K562 (cell line): ENCODE measurements around the gene TBRG1. TPM values are rescaled to one million over a fixed set of nuclear protein-coding genes. Genes with fewer than 3 reads are reported as not detected.
A peak's percentile ranks its signal among the peaks of the same experiment; 100 is the strongest.

Experiments
- ATAC-seq: fragments of 200-7000 bp; cut with Tn5 transposase; 3 replicates; pipeline ENCODE4 v1.9.1; 2020; ENCODE audit warnings: moderate library complexity
- BruUV-seq: library from RNA; stranded (reverse); fragments of 400-500 nt; replicated peaks from 2 replicates; lab custom pipeline; 2021; lab: Mats Ljungman, UMichigan
- CTCF ChIA-PET: fragments of 300-600 bp; formaldehyde crosslinking; extraction: SDS; loops from one replicate; lab custom pipeline; 2021; ENCODE audit warnings: low intra/inter-chr PET ratio; lab: Yijun Ruan, JAX
- POLR2A ChIA-PET: fragments of 300-600, 350-650 bp; sonication (Branson Sonifier 250); formaldehyde crosslinking; extraction: SDS; loops from one replicate; lab custom pipeline; 2021; ENCODE audit warnings: antibody characterized with exemption, inconsistent platforms; lab: Yijun Ruan, JAX
- DNase-seq, 4 experiments: peaks; one replicate each; pipeline versions ENCODE4 v3.0.0 to v3.0.0-alpha.2; 2011 to 2018; ENCODE audit warnings: low spot score in 3 of 4, mixed read lengths in 3 of 4; ENCODE audit errors: extremely low read depth in 1 of 4
- FAIRE-seq: peaks from 2 replicates; lab custom pipeline; 2011; peaks lifted over from hg19 to GRCh38; lab: Jason Lieb, UNC
- H2AFZ ChIP-seq: 2 replicates; pipeline ENCODE4 v1.6.0; 2011; ENCODE audit warnings: low read depth, low read length, control low read depth, inconsistent platforms
- H3K27ac ChIP-seq: fragments of 200-600 bp; 3 replicates; pipeline ENCODE4 v1.8.0; 2011; ENCODE audit warnings: low read depth, mild to moderate bottlenecking, control low read depth, inconsistent platforms, low read length, moderate library complexity, mixed read lengths; ENCODE audit errors: extremely low read depth
- H3K27me3 ChIP-seq, 2 experiments: fragments of 300-600 bp in 1 of 2; 2 replicates in 1 of 2; 3 replicates in 1 of 2; pipeline versions ENCODE4 v1.6.0 to v1.8.0; 2011; ENCODE audit warnings: inconsistent platforms in 2 of 2, low read length in 2 of 2, mild to moderate bottlenecking in 1 of 2, mixed read lengths in 1 of 2, moderate library complexity in 1 of 2; ENCODE audit not compliant: control insufficient read depth in 2 of 2, insufficient read depth in 2 of 2
- H3K36me3 ChIP-seq: fragments of 300-600 bp; 3 replicates; pipeline ENCODE4 v1.8.0; 2011; ENCODE audit warnings: mild to moderate bottlenecking, low read length, inconsistent platforms; ENCODE audit not compliant: control insufficient read depth, insufficient read depth
- H3K4me1 ChIP-seq, 2 experiments: fragments of 200-600 bp in 1 of 2; replicated peaks in 1 of 2; 2 replicates in 1 of 2; 3 replicates in 1 of 2; pipeline versions ENCODE4 v1.5.1 to v1.8.0; 2011; ENCODE audit warnings: inconsistent platforms in 2 of 2, low read length in 2 of 2, mild to moderate bottlenecking in 1 of 2, mixed read lengths in 1 of 2, moderate library complexity in 1 of 2; ENCODE audit not compliant: control insufficient read depth in 2 of 2, insufficient read depth in 2 of 2
- H3K4me2 ChIP-seq: 2 replicates; pipeline ENCODE4 v1.6.1; 2011; ENCODE audit warnings: low read length, control low read depth, inconsistent platforms, mixed read lengths; ENCODE audit not compliant: insufficient read depth
- H3K4me3 ChIP-seq: fragments of 200-600 bp; sonication (generic), shearing (Covaris generic); 2 replicates; pipeline ENCODE4 v1.5.1; 2016; ENCODE audit warnings: control low read depth, inconsistent platforms
- H3K79me2 ChIP-seq: fragments of 200-600 bp; 3 replicates; pipeline ENCODE4 v1.8.0; 2011; ENCODE audit warnings: low read length, inconsistent platforms; ENCODE audit not compliant: control insufficient read depth, insufficient read depth
- H3K9ac ChIP-seq, 2 experiments: 2 replicates each; pipeline versions ENCODE4 v1.6.0 to v1.6.1; 2011; ENCODE audit warnings: low read depth in 2 of 2, low read length in 2 of 2, control low read depth in 1 of 2, inconsistent platforms in 1 of 2, mild to moderate bottlenecking in 1 of 2, mixed read lengths in 1 of 2; ENCODE audit not compliant: insufficient read depth in 1 of 2
- H3K9me1 ChIP-seq: one replicate; pipeline ENCODE4 v1.6.0; 2011; ENCODE audit warnings: inconsistent platforms, mild to moderate bottlenecking, low read length, moderate library complexity; ENCODE audit not compliant: control insufficient read depth, insufficient read depth
- H3K9me3 ChIP-seq: replicated peaks from 2 replicates; pipeline ENCODE4 v1.5.1; 2011; ENCODE audit warnings: low read depth, low read length, inconsistent platforms; ENCODE audit not compliant: control insufficient read depth, insufficient read depth
- H4K20me1 ChIP-seq: replicated peaks from 2 replicates; pipeline ENCODE4 v1.6.1; 2011; ENCODE audit warnings: low read length, inconsistent platforms, mixed read lengths; ENCODE audit not compliant: control insufficient read depth, insufficient read depth
- ARID2 ChIP-seq: fragments of 450-650 bp; IDR thresholded peaks from 2 replicates; pipeline ENCODE4 v1.6.1; 2017; ENCODE audit warnings: antibody characterized with exemption, mild to moderate bottlenecking
- CREB1 ChIP-seq, 2 experiments: sonication (generic) in 1 of 2; formaldehyde crosslinking in 1 of 2; IDR thresholded peaks; 2 replicates each; pipeline versions ENCODE4 v1.6.1 to v1.8.0; 2012 to 2022; ENCODE audit warnings: inconsistent platforms in 1 of 2, mild to moderate bottlenecking in 1 of 2, missing genetic modification reagents in 1 of 2, moderate library complexity in 1 of 2
- CTBP1 ChIP-seq: fragments of 450-650 bp; IDR thresholded peaks from 2 replicates; pipeline ENCODE4 v1.6.1; 2016; ENCODE audit warnings: borderline replicate concordance
- DPF2 ChIP-seq: fragments of 450-650 bp; IDR thresholded peaks from 2 replicates; pipeline ENCODE4 v1.6.1; 2016
- EZH2 ChIP-seq: IDR thresholded peaks from 2 replicates; pipeline ENCODE4 v1.6.1; 2012; ENCODE audit warnings: low read depth, mild to moderate bottlenecking, inconsistent platforms, low read length, borderline replicate concordance
- FOS ChIP-seq: IDR thresholded peaks from 3 replicates; pipeline ENCODE4 v1.6.1; 2011; ENCODE audit not compliant: insufficient read length; ENCODE audit errors: extremely low read depth
- GABPA ChIP-seq: fragments of 200-800 bp; sonication (Bioruptor generic); conservative IDR thresholded peaks from 2 replicates; pipeline ENCODE4 v1.6.1; 2016; ENCODE audit warnings: low read depth, missing genetic modification characterization, missing compliant biosample characterization
- GABPB1 ChIP-seq: sonication (generic); formaldehyde crosslinking; IDR thresholded peaks from 2 replicates; pipeline ENCODE4 v1.8.0; 2022; ENCODE audit warnings: mild to moderate bottlenecking, missing genetic modification reagents
- MCM3 ChIP-seq: fragments of 450-650 bp; IDR thresholded peaks from 2 replicates; pipeline ENCODE4 v1.6.1; 2016
- NR2C2 ChIP-seq, 2 experiments: fragments of 200-800 bp in 1 of 2; sonication (Bioruptor generic) in 1 of 2; sonication (generic) in 1 of 2; formaldehyde crosslinking in 1 of 2; IDR thresholded peaks; 2 replicates each; pipeline versions ENCODE4 v1.6.1 to v1.8.0; 2016 to 2022; ENCODE audit warnings: mild to moderate bottlenecking in 1 of 2, missing compliant biosample characterization in 1 of 2, missing genetic modification characterization in 1 of 2, missing genetic modification reagents in 1 of 2
- OTX1 ChIP-seq: fragments of 450-650 bp; formaldehyde crosslinking; IDR thresholded peaks from 2 replicates; pipeline ENCODE4 v1.4.0; 2022; ENCODE audit warnings: mild to moderate bottlenecking
- SMAD3 ChIP-seq: fragments of 450-650 bp; formaldehyde crosslinking; conservative IDR thresholded peaks from 2 replicates; pipeline ENCODE4 v1.4.0; 2020; ENCODE audit warnings: mild to moderate bottlenecking
- SMARCB1 ChIP-seq: IDR thresholded peaks from 2 replicates; pipeline ENCODE4 v1.6.1; 2011; ENCODE audit warnings: improper control_type of control experiment, low read depth; ENCODE audit not compliant: insufficient read length
- SRSF1 ChIP-seq: fragments of 200-400 bp; formaldehyde crosslinking; IDR thresholded peaks from 2 replicates; pipeline ENCODE4 v1.6.1; 2017; ENCODE audit warnings: mild to moderate bottlenecking, low read depth, low read length, moderate library complexity
- TGIF2 ChIP-seq: sonication (generic); formaldehyde crosslinking; IDR thresholded peaks from 2 replicates; pipeline ENCODE4 v1.8.1; 2022; ENCODE audit warnings: mild to moderate bottlenecking, missing genetic modification reagents, moderate library complexity
- ZC3H4 ChIP-seq: sonication (generic); formaldehyde crosslinking; IDR thresholded peaks from 2 replicates; pipeline ENCODE4 v1.9.0; 2021; ENCODE audit warnings: missing genetic modification reagents, borderline replicate concordance
- ZNF146 ChIP-seq: IDR thresholded peaks from one replicate; pipeline ENCODE4 v1.6.1; 2018; ENCODE audit warnings: missing compliant biosample characterization; ENCODE audit not compliant: unreplicated experiment
- ZNF354B ChIP-seq: fragments of 250-450 bp; sonication (Bioruptor Pico); IDR thresholded peaks from 2 replicates; pipeline ENCODE4 v1.4.0; 2020
- WGBS: fragments of 100-300 bp; shearing (Covaris generic); methylation state at CpG from one replicate; pipeline ENCODE4 v1.1.6; 2016; ENCODE audit warnings: low coverage, mixed read lengths; ENCODE audit not compliant: insufficient coverage; ENCODE audit errors: missing lambda C conversion rate; 5-methylcytosine and 5-hydroxymethylcytosine counted together
- in situ Hi-C: fragments of 300-500 bp; cut with MboI; formaldehyde crosslinking; loops from 4 replicates; pipeline ENCODE4 v1.15.0; 2018; ENCODE audit warnings: inconsistent platforms, mixed read lengths
- intact Hi-C: fragments of 100-400 bp; cut with micrococcal nuclease; formaldehyde crosslinking; loops from 2 replicates; pipeline ENCODE4 v1.14.2; 2022
- polyA plus RNA-seq, 8 experiments: library from polyadenylated mRNA; depleted of rRNA in 4 of 8; stranded (reverse) in 5 of 8; unstranded in 3 of 8; fragments of >200 nt; fragmentation: Nextera tagmentation in 2 of 8; fragmentation: Illumina TruSeq in 1 of 8; extraction: Ambion mirVana in 2 of 8; extraction: Trizol in 1 of 8; gene quantifications; 2 replicates each; pipeline versions ENCODE4 v1.2.1 to v1.2.3, GENCODE V29; 2011 to 2014; ENCODE audit warnings: inconsistent platforms in 1 of 8, missing spikeins in 1 of 8
- total RNA-seq, 7 experiments: library from RNA; depleted of rRNA in 6 of 7; stranded (reverse); fragments of >200 nt in 6 of 7; fragmentation: Illumina TruSeq in 2 of 7; extraction: Trizol in 2 of 7; gene quantifications; 2 replicates each; pipeline versions ENCODE4 v1.2.1 to v1.2.3, GENCODE V29; 2011 to 2021; ENCODE audit warnings: low replicate concordance in 1 of 7
- TF ChIP-seq, protein P1 (sequence below): fragments of 250-450 bp; sonication (Bioruptor Pico); IDR thresholded peaks from 2 replicates; pipeline ENCODE4 v1.5.0; 2021
- TF ChIP-seq, protein P2 (sequence below): fragments of 450-650 bp; formaldehyde crosslinking; IDR thresholded peaks from 2 replicates; pipeline ENCODE4 v1.4.0; 2020; ENCODE audit warnings: mild to moderate bottlenecking, moderate library complexity
- TF ChIP-seq, protein P3 (sequence below): fragments of 450-650 bp; IDR thresholded peaks from 2 replicates; pipeline ENCODE4 v1.6.1; 2014; ENCODE audit warnings: low read depth, mild to moderate bottlenecking, moderate library complexity, borderline replicate concordance

TBRG1 gene
- total and polyA plus RNA-seq, 9 of the 15 experiments (the other 6 are each of a cell fraction or from before 2014, with no cell fraction given) = 8.7 to 30.0 (median 20.2) TPM

DNA sequence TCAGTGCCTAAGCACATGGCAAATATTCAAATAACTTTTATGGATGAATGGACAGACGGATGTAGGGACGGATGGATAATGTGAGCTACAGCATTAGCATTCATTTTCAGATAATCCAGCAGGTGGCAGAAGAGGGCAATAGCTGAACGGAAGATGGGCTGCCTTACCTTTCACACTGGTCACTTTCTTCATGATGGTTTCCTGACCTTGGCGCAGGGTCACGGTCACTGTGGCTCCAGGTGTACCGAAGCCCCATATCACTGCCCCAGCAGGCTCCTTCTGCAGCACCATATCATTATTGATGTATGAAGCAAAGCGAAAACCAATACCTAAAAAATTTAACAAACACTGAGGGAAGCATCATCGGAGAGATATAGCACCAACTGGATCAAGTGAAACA lies 46.5 kb downstream of the TBRG1 start:
- Histone ChIP-seq H3K27me3 (no peaks in the 10 kb centered on the region), H3K9me1 (no peaks in the 10 kb centered on the region), H3K27ac (no peak overlapping the region), H3K4me1 (peaks cover 8 to 25% of the 10 kb centered on the region in 2 experiments), H3K4me2 (no peak overlapping the region), H3K36me3 (no peaks in the 10 kb centered on the region), H3K9ac (no peak overlapping the region), H3K79me2 (peaks cover 5% of the 10 kb centered on the region; the same call in 1 of the 3 replicates), H3K9me3 (peaks cover 2% of the 10 kb centered on the region; the same call in 1 of the 2 replicates), H2AFZ (no peak overlapping the region), H4K20me1 (0 out of 2 replicates have a peak, but pooled peaks cover 7% of the 10 kb centered on the region), H3K4me3 (no peak overlapping the region)
- ChIA-PET CTCF (interaction anchor here (0.7 to 2.6 kb wide), 6 partner anchors 93 to 599 kb away, joined by 3 to 28 read pairs (median 8); partner anchors contain the start of gene ESAM), POLR2A (interaction anchor here (0.7 to 1.2 kb wide), 5 partner anchors 16 to 197 kb away, joined by 3 to 4 read pairs (median 3); no protein-coding TSS in a partner anchor)
- 23% methylated on average over 8 of the region's 8 CpGs for WGBS
- FAIRE-seq = peak; percentile 86
- DNase-seq = peak; percentile 61 to 78 (median 66)
- no TSS peak for BruUV-seq
- intact Hi-C loops = loop anchor here (1.0 kb wide), 5 partner anchors 25 to 197 kb away; no protein-coding TSS in a partner anchor
- ATAC-seq = peak; percentile 48
- in situ Hi-C loops = no loop called here
- TF ChIP-seq NR2C2 (CRISPR knock-in tag; IDR thresholded peaks at IDR 0.05) (no peak), NR2C2 (tag; IDR thresholded peaks at IDR 0.05) (peak; percentile 36; the same call in 1 of the 2 replicates), FOS (no peak), ZC3H4 (CRISPR knock-in tag) (no peak), TGIF2 (no peak), SRSF1 (no peak), OTX1 (no peak), EZH2 (no peak), CREB1 (IDR thresholded peaks at IDR 0.05) (no peak), CREB1 (CRISPR knock-in tag; IDR thresholded peaks at IDR 0.05) (no peak), ZNF146 (no peak), SMARCB1 (no peak), DPF2 (no peak), GABPA (0 out of 2 replicates have a peak, but pooled peaks have one; percentile 24), SMAD3 (no peak), ARID2 (0 out of 2 replicates have a peak, but pooled peaks have one; percentile 31), ZNF354B (no peak), MCM3 (no peak), GABPB1 (CRISPR knock-in tag) (no peak), CTBP1 (peak; percentile 74)
- TF ChIP-seq, protein P1, sequence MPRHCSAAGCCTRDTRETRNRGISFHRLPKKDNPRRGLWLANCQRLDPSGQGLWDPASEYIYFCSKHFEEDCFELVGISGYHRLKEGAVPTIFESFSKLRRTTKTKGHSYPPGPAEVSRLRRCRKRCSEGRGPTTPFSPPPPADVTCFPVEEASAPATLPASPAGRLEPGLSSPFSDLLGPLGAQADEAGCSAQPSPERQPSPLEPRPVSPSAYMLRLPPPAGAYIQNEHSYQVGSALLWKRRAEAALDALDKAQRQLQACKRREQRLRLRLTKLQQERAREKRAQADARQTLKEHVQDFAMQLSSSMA = no peak
- TF ChIP-seq, protein P2, sequence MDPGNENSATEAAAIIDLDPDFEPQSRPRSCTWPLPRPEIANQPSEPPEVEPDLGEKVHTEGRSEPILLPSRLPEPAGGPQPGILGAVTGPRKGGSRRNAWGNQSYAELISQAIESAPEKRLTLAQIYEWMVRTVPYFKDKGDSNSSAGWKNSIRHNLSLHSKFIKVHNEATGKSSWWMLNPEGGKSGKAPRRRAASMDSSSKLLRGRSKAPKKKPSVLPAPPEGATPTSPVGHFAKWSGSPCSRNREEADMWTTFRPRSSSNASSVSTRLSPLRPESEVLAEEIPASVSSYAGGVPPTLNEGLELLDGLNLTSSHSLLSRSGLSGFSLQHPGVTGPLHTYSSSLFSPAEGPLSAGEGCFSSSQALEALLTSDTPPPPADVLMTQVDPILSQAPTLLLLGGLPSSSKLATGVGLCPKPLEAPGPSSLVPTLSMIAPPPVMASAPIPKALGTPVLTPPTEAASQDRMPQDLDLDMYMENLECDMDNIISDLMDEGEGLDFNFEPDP (CRISPR knock-in tag) = no peak
- TF ChIP-seq, protein P3, sequence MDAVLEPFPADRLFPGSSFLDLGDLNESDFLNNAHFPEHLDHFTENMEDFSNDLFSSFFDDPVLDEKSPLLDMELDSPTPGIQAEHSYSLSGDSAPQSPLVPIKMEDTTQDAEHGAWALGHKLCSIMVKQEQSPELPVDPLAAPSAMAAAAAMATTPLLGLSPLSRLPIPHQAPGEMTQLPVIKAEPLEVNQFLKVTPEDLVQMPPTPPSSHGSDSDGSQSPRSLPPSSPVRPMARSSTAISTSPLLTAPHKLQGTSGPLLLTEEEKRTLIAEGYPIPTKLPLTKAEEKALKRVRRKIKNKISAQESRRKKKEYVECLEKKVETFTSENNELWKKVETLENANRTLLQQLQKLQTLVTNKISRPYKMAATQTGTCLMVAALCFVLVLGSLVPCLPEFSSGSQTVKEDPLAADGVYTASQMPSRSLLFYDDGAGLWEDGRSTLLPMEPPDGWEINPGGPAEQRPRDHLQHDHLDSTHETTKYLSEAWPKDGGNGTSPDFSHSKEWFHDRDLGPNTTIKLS = no peak
